ENCODE measurements around the gene EYS.

The EYS gene

GRCh38 chr6:64896939-64897338 lies 810.1 kb downstream of the EYS start:
- TF ChIP-seq POLR2AphosphoS5 (IDR thresholded peaks at IDR 0.05; ENCODE audit: low read depth, low read length), result no peak
- no peak for TF ChIP-seq SIN3A (IDR thresholded peaks at IDR 0.05; ENCODE audit: borderline replicate concordance, insufficient read depth, low read length)
- TF ChIP-seq REST (IDR thresholded peaks at IDR 0.05; ENCODE audit: insufficient read depth in 1 of 2, low read depth in 2 of 2, low read length in 2 of 2), result no peak
- no peak for TF ChIP-seq TAF1 (IDR thresholded peaks at IDR 0.05; ENCODE audit: borderline replicate concordance, insufficient read depth, low read length)
- no peak for TF ChIP-seq FOXP2 (optimal IDR thresholded peaks at IDR 0.05; ENCODE audit: borderline replicate concordance, extremely low read depth, extremely low read length, insufficient read depth)

GRCh38 chr6:64895945-64896344 lies 811.1 kb downstream of the EYS start:
- TF ChIP-seq FOXP2 (optimal IDR thresholded peaks at IDR 0.05; ENCODE audit: borderline replicate concordance, extremely low read depth, extremely low read length, insufficient read depth) (no peak), TAF1 (IDR thresholded peaks at IDR 0.05; ENCODE audit: borderline replicate concordance, insufficient read depth, low read length) (no peak), SIN3A (IDR thresholded peaks at IDR 0.05; ENCODE audit: borderline replicate concordance, insufficient read depth, low read length) (no peak), REST (IDR thresholded peaks at IDR 0.05; ENCODE audit: insufficient read depth in 1 of 2, low read depth in 2 of 2, low read length in 2 of 2) (no peak), POLR2AphosphoS5 (IDR thresholded peaks at IDR 0.05; ENCODE audit: low read depth, low read length) (no peak)

GRCh38 chr6:64890609-64891008 lies 816.4 kb downstream of the EYS start:
- TF ChIP-seq FOXP2 (optimal IDR thresholded peaks at IDR 0.05; ENCODE audit: borderline replicate concordance, extremely low read depth, extremely low read length, insufficient read depth) (no peak), SIN3A (IDR thresholded peaks at IDR 0.05; ENCODE audit: borderline replicate concordance, insufficient read depth, low read length) (no peak), REST (IDR thresholded peaks at IDR 0.05; ENCODE audit: insufficient read depth in 1 of 2, low read depth in 2 of 2, low read length in 2 of 2) (no peak), POLR2AphosphoS5 (IDR thresholded peaks at IDR 0.05; ENCODE audit: low read depth, low read length) (no peak), TAF1 (IDR thresholded peaks at IDR 0.05; ENCODE audit: borderline replicate concordance, insufficient read depth, low read length) (no peak)

- TF ChIP-seq SIN3A (IDR thresholded peaks at IDR 0.05; ENCODE audit: borderline replicate concordance, insufficient read depth, low read length), result no peak
- TF ChIP-seq REST (IDR thresholded peaks at IDR 0.05; ENCODE audit: insufficient read depth in 1 of 2, low read depth in 2 of 2, low read length in 2 of 2), result no peak
- TF ChIP-seq TAF1 (IDR thresholded peaks at IDR 0.05; ENCODE audit: borderline replicate concordance, insufficient read depth, low read length), result no peak
- TF ChIP-seq FOXP2 (optimal IDR thresholded peaks at IDR 0.05; ENCODE audit: borderline replicate concordance, extremely low read depth, extremely low read length, insufficient read depth), result no peak
- no peak for TF ChIP-seq POLR2AphosphoS5 (IDR thresholded peaks at IDR 0.05; ENCODE audit: low read depth, low read length)
These were observed 817.9 kb downstream of the EYS start for GRCh38 chr6:64889144-64889543.

GRCh38 chr6:64874776-64875175 lies 832.2 kb downstream of the EYS start:
- TF ChIP-seq REST (IDR thresholded peaks at IDR 0.05; ENCODE audit: insufficient read depth in 1 of 2, low read depth in 2 of 2, low read length in 2 of 2), result no peak
- no peak for TF ChIP-seq POLR2AphosphoS5 (IDR thresholded peaks at IDR 0.05; ENCODE audit: low read depth, low read length)
